PFSK-1 (cell line): ENCODE data around the gene TMEM184A.

Source experiments
- FOXP2 ChIP-seq: optimal IDR thresholded peaks from 2 replicates; pipeline ENCODE3; 2011; ENCODE audit warnings: borderline replicate concordance, control low read depth, inconsistent platforms; ENCODE audit not compliant: insufficient read depth; ENCODE audit errors: extremely low read length, extremely low read depth
- POLR2AphosphoS5 ChIP-seq: IDR thresholded peaks from 2 replicates; pipeline ENCODE4 v1.6.1; 2012; ENCODE audit warnings: low read depth, mild to moderate bottlenecking, control low read depth, low read length, moderate library complexity
- TAF1 ChIP-seq: IDR thresholded peaks from 2 replicates; pipeline ENCODE4 v1.6.1; 2012; ENCODE audit warnings: low read length, control low read depth, borderline replicate concordance; ENCODE audit not compliant: insufficient read depth
- TF ChIP-seq, protein P1 (sequence below), 2 experiments: IDR thresholded peaks; 2 replicates each; pipeline versions ENCODE4 v1.6.1 to v1.8.0; 2011 to 2012; ENCODE audit warnings: low read depth in 2 of 2, low read length in 2 of 2, control low read depth in 1 of 2, inconsistent platforms in 1 of 2, mild to moderate bottlenecking in 1 of 2, moderate library complexity in 1 of 2; ENCODE audit not compliant: insufficient read depth in 1 of 2

DNA sequence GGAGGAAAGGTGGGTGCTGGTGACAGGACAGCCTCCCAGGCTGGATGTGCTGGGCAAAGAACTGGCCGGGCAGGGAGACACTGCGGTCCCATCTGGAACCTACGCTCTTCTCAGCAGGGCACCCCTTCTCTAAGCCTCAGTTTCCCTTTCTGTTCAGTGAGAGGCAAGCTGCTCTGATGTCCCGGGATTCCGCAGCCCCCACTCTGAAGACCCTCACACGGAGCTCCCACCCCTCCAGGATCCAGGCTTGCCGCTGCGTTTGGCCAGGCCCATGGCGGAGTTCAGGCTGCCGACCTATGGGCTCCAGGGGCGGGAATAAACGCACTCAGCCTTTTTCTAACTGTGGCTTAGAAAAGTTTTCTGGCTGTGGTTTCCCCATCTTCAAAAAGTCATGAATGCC lies 41.6 kb downstream of the TMEM184A start:
- TF ChIP-seq POLR2AphosphoS5 (no peak), TAF1 (no peak), FOXP2 (no peak)
- TF ChIP-seq, protein P1, sequence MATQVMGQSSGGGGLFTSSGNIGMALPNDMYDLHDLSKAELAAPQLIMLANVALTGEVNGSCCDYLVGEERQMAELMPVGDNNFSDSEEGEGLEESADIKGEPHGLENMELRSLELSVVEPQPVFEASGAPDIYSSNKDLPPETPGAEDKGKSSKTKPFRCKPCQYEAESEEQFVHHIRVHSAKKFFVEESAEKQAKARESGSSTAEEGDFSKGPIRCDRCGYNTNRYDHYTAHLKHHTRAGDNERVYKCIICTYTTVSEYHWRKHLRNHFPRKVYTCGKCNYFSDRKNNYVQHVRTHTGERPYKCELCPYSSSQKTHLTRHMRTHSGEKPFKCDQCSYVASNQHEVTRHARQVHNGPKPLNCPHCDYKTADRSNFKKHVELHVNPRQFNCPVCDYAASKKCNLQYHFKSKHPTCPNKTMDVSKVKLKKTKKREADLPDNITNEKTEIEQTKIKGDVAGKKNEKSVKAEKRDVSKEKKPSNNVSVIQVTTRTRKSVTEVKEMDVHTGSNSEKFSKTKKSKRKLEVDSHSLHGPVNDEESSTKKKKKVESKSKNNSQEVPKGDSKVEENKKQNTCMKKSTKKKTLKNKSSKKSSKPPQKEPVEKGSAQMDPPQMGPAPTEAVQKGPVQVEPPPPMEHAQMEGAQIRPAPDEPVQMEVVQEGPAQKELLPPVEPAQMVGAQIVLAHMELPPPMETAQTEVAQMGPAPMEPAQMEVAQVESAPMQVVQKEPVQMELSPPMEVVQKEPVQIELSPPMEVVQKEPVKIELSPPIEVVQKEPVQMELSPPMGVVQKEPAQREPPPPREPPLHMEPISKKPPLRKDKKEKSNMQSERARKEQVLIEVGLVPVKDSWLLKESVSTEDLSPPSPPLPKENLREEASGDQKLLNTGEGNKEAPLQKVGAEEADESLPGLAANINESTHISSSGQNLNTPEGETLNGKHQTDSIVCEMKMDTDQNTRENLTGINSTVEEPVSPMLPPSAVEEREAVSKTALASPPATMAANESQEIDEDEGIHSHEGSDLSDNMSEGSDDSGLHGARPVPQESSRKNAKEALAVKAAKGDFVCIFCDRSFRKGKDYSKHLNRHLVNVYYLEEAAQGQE (IDR thresholded peaks at IDR 0.05; ENCODE audit: insufficient read depth in 1 of 2, low read depth in 2 of 2, low read length in 2 of 2) = no peak
